Measurements from ENCODE around the gene BANF1. TPM values are rescaled to one million over a fixed set of nuclear protein-coding genes. Genes with fewer than 3 reads are reported as not detected.
A peak's percentile ranks its signal among the peaks of the same experiment; 100 is the strongest.

BANF1 gene
- 54.5 TPM for total RNA-seq

GRCh38 chr11:66001942-66002647 lies at the start of gene BANF1, which contains the start of gene EIF1AD:
BANF1 (plus strand) TSS chr11:66002503; CDS start chr11:66003251, 748 bp downstream.
EIF1AD (minus strand) TSS chr11:66002157; CDS start chr11:66000389, 1,768 bp downstream.
- peak within 1 kb of the TSS; percentile 97 for H3K27ac ChIP-seq
- peaks cover 0 to 41% of the 10 kb centered on the region in 2 donors for H3K36me3 ChIP-seq
- TF ChIP-seq POLR2A (IDR thresholded peaks at IDR 0.05): peak in 1 of 2 donors; percentile 39
- no peak for TF ChIP-seq CTCF (IDR thresholded peaks at IDR 0.05)
- TF ChIP-seq POLR2AphosphoS5 (IDR thresholded peaks at IDR 0.05; ENCODE audit: insufficient read depth in 1 of 2, low read depth in 1 of 2): peak; percentile 96 to 97
- peaks cover 36% of the 10 kb centered on the region for H3K4me1 ChIP-seq
- peak within 1 kb of the TSS; percentile 61 to 96 for H3K4me3 ChIP-seq
- intact Hi-C loops (cut with DNase I): loop anchor here (5.0 kb wide), 1 partner anchor 115 kb away; the partner anchor contains the start of gene FIBP
- DNase-seq (ENCODE audit: extremely low spot score in 2 of 2): peak; percentile 96 to 98
- no peaks in the 10 kb centered on the region for H3K27me3 ChIP-seq
- no peaks in the 10 kb centered on the region for H3K9me3 ChIP-seq

- Histone ChIP-seq H3K4me1 (no peaks in the 10 kb centered on the region), H3K36me3 (no peaks in the 10 kb centered on the region), H3K27ac (no peak overlapping the region), H3K27me3 (no peaks in the 10 kb centered on the region), H3K9me3 (no peaks in the 10 kb centered on the region), H3K4me3 (no peak overlapping the region)
- TF ChIP-seq POLR2AphosphoS5 (IDR thresholded peaks at IDR 0.05; ENCODE audit: insufficient read depth in 1 of 2, low read depth in 1 of 2) (no peak), POLR2A (IDR thresholded peaks at IDR 0.05) (no peak), CTCF (IDR thresholded peaks at IDR 0.05) (no peak)
- DNase-seq (ENCODE audit: extremely low spot score in 2 of 2): no peak
- intact Hi-C loops (cut with DNase I): no loop called here
These were observed 48.8 kb upstream of the BANF1 start for GRCh38 chr11:65953471-65953870.

GRCh38 chr11:65954771-65955170 lies 47.5 kb upstream of the BANF1 start:
- Histone ChIP-seq H3K27ac (no peak overlapping the region), H3K27me3 (no peaks in the 10 kb centered on the region), H3K4me1 (no peaks in the 10 kb centered on the region), H3K36me3 (no peaks in the 10 kb centered on the region), H3K4me3 (no peak overlapping the region), H3K9me3 (no peaks in the 10 kb centered on the region)
- no peak for DNase-seq (ENCODE audit: extremely low spot score in 2 of 2)
- intact Hi-C loops (cut with DNase I): no loop called here
- TF ChIP-seq CTCF (IDR thresholded peaks at IDR 0.05): no peak
- no peak for TF ChIP-seq POLR2A (IDR thresholded peaks at IDR 0.05)
- TF ChIP-seq POLR2AphosphoS5 (IDR thresholded peaks at IDR 0.05; ENCODE audit: insufficient read depth in 1 of 2, low read depth in 1 of 2): no peak

- no peaks in the 10 kb centered on the region for H3K27me3 ChIP-seq
- no peaks in the 10 kb centered on the region for H3K9me3 ChIP-seq
- H3K36me3 ChIP-seq: no peaks in the 10 kb centered on the region
- no peak for TF ChIP-seq POLR2AphosphoS5 (IDR thresholded peaks at IDR 0.05; ENCODE audit: insufficient read depth in 1 of 2, low read depth in 1 of 2)
- TF ChIP-seq POLR2A (IDR thresholded peaks at IDR 0.05): no peak
- TF ChIP-seq CTCF (IDR thresholded peaks at IDR 0.05): no peak
- no peak overlapping the region for H3K4me3 ChIP-seq
- intact Hi-C loops (cut with DNase I): no loop called here
- DNase-seq (ENCODE audit: extremely low spot score in 2 of 2): no peak
- H3K4me1 ChIP-seq: peaks cover 20% of the 10 kb centered on the region
- H3K27ac ChIP-seq: no peak overlapping the region
These were observed 44.0 kb upstream of the BANF1 start for GRCh38 chr11:65958291-65958690.

GRCh38 chr11:65958774-65959420 lies 43.4 kb upstream of the BANF1 start:
- Histone ChIP-seq H3K4me3 (no peak overlapping the region), H3K36me3 (no peaks in the 10 kb centered on the region), H3K27ac (no peak overlapping the region), H3K4me1 (peaks cover 26% of the 10 kb centered on the region), H3K27me3 (no peaks in the 10 kb centered on the region), H3K9me3 (no peaks in the 10 kb centered on the region)
- DNase-seq (ENCODE audit: extremely low spot score in 2 of 2): no peak
- no peak for TF ChIP-seq CTCF (IDR thresholded peaks at IDR 0.05)
- TF ChIP-seq POLR2A (IDR thresholded peaks at IDR 0.05): no peak
- no peak for TF ChIP-seq POLR2AphosphoS5 (IDR thresholded peaks at IDR 0.05; ENCODE audit: insufficient read depth in 1 of 2, low read depth in 1 of 2)
- intact Hi-C loops (cut with DNase I): no loop called here
